Smooth muscle cell (in vitro differentiated cells): ENCODE measurements around the gene PPARA. TPM values are rescaled to one million over a fixed set of nuclear protein-coding genes. Genes with fewer than 3 reads are reported as not detected.

Experiments
- DNase-seq: peaks from one replicate; lab custom pipeline; 2025; ENCODE audit not compliant: unreplicated experiment; lab: John Stamatoyannopoulos, UW
- H2AFZ ChIP-seq: fragments of 200-600 bp; sonication (generic); 2 replicates; pipeline ENCODE4 v1.6.0; 2016; ENCODE audit warnings: antibody characterized with exemption, low read depth, mild to moderate bottlenecking
- H3F3A ChIP-seq: fragments of 200-600 bp; sonication (generic); 2 replicates; pipeline ENCODE4 v1.6.0; 2017; ENCODE audit warnings: antibody characterized with exemption, low read depth
- H3K27ac ChIP-seq: fragments of 200-600 bp; sonication (generic); 2 replicates; pipeline ENCODE4 v1.5.1; 2016; ENCODE audit warnings: low read depth, mild to moderate bottlenecking
- H3K27me3 ChIP-seq: fragments of 200-600 bp; sonication (generic); 2 replicates; pipeline ENCODE4 v1.6.1; 2016; ENCODE audit warnings: low read depth, mild to moderate bottlenecking
- H3K36me3 ChIP-seq: fragments of 200-600 bp; sonication (generic); 2 replicates; pipeline ENCODE4 v1.5.1; 2016; ENCODE audit warnings: low read depth
- H3K4me1 ChIP-seq: fragments of 200-600 bp; sonication (generic); 2 replicates; pipeline ENCODE4 v1.5.1; 2016; ENCODE audit warnings: low read depth
- H3K4me2 ChIP-seq: fragments of 200-600 bp; sonication (generic); 2 replicates; pipeline ENCODE4 v1.6.0; 2016; ENCODE audit warnings: mild to moderate bottlenecking
- H3K4me3 ChIP-seq: fragments of 200-600 bp; sonication (generic); 2 replicates; pipeline ENCODE4 v1.5.1; 2016; ENCODE audit warnings: mild to moderate bottlenecking
- H3K79me2 ChIP-seq: fragments of 200-600 bp; sonication (generic); 2 replicates; pipeline ENCODE4 v1.6.0; 2016; ENCODE audit warnings: low read depth, mild to moderate bottlenecking
- H3K9ac ChIP-seq: fragments of 200-600 bp; sonication (generic); 2 replicates; pipeline ENCODE4 v1.6.0; 2016; ENCODE audit warnings: low read depth
- H3K9me3 ChIP-seq: fragments of 200-600 bp; sonication (generic); replicated peaks from 2 replicates; pipeline ENCODE4 v1.5.1; 2016; ENCODE audit warnings: low read depth
- H4K20me1 ChIP-seq: fragments of 200-600 bp; sonication (generic); 2 replicates; pipeline ENCODE4 v1.6.0; 2016; ENCODE audit warnings: low read depth
- WGBS: methylation state at CpG from one replicate; pipeline ENCODE4 v1.1.7; 2016; ENCODE audit warnings: low lambda C conversion rate; 5-methylcytosine and 5-hydroxymethylcytosine counted together
- polyA plus RNA-seq: library from polyadenylated mRNA; unstranded; fragments of >200 nt; fragmentation: Nextera tagmentation; extraction: Ambion mirVana; gene quantifications from 2 replicates; pipeline ENCODE4 v1.2.1, GENCODE V29; 2016
- total RNA-seq: library from RNA; depleted of rRNA; stranded (reverse); fragments of >200 nt; gene quantifications from 2 replicates; pipeline ENCODE4 v1.2.3, GENCODE V29; 2014
- TF ChIP-seq, protein P1 (sequence below): fragments of 200-600 bp; sonication (generic); IDR thresholded peaks from 2 replicates; pipeline ENCODE4 v1.5.1; 2017; ENCODE audit warnings: borderline replicate concordance, mild to moderate bottlenecking, antibody characterized with exemption; ENCODE audit not compliant: insufficient read depth, poor library complexity, severe bottlenecking

Gene PPARA
- total and polyA plus RNA-seq, 2 experiments from 2014 or later, result 9.2 to 18.0 TPM

DNA sequence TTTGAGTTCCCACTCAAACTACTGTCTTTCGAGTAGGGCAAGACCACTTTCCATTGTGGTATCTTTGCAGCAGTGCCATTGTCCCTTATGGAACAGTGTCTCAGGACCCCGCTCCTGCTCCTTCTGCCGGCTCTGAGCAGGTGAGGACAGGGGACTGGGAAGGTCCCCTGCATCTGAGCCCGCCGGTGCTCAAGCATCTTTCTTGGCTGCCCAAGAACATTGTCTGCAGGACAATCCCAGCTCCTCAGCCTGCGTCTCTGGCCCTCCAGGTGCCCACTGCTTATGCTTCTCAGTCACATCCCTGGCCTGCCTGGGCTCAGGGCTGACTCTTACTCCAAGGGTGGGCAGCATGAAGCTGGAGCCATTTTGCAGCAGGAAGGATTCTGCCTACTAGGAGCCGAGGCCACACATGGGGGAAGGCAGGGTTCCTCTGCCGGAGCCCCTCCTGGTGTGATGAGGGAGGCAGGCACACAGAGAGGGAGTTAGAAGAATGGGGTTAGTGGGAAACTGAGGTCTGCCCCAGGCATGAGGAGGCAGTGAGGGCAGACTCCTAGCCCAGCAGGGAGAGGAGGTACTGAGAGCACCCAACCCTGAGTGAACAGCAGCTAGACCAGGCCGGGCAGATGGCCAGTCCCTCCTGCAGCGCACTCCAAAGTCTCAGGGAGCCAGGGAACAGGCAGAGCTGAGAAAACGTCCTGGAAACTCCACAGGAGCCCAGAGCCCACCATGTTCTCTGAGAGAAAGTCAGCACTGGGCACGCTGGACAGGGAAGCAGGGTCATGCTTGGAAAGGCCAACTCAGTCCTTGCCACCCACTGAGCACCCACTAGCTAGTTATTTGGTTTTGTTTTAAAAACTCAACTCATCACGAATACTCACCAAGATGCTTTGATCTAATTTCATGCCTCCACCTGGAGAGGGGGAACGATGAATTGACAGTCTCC is 7.5 kb upstream of the PPARA start:
- H3K79me2 ChIP-seq, result no peaks in the 10 kb centered on the region
- no peaks in the 10 kb centered on the region for H3F3A ChIP-seq
- H3K9me3 ChIP-seq, result no peaks in the 10 kb centered on the region
- 90% methylated on average over 14 of the region's 14 CpGs for WGBS
- H3K9ac ChIP-seq, result no peak overlapping the region
- H3K4me3 ChIP-seq, result no peak overlapping the region
- H3K4me2 ChIP-seq, result no peak overlapping the region
- no peak overlapping the region for H2AFZ ChIP-seq
- no peaks in the 10 kb centered on the region for H3K27me3 ChIP-seq
- DNase-seq, result no peak
- no peaks in the 10 kb centered on the region for H4K20me1 ChIP-seq
- TF ChIP-seq, protein P1, sequence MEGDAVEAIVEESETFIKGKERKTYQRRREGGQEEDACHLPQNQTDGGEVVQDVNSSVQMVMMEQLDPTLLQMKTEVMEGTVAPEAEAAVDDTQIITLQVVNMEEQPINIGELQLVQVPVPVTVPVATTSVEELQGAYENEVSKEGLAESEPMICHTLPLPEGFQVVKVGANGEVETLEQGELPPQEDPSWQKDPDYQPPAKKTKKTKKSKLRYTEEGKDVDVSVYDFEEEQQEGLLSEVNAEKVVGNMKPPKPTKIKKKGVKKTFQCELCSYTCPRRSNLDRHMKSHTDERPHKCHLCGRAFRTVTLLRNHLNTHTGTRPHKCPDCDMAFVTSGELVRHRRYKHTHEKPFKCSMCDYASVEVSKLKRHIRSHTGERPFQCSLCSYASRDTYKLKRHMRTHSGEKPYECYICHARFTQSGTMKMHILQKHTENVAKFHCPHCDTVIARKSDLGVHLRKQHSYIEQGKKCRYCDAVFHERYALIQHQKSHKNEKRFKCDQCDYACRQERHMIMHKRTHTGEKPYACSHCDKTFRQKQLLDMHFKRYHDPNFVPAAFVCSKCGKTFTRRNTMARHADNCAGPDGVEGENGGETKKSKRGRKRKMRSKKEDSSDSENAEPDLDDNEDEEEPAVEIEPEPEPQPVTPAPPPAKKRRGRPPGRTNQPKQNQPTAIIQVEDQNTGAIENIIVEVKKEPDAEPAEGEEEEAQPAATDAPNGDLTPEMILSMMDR, result no peak
- H3K36me3 ChIP-seq, result no peaks in the 10 kb centered on the region
- H3K27ac ChIP-seq, result no peak overlapping the region
- no peaks in the 10 kb centered on the region for H3K4me1 ChIP-seq

DNA sequence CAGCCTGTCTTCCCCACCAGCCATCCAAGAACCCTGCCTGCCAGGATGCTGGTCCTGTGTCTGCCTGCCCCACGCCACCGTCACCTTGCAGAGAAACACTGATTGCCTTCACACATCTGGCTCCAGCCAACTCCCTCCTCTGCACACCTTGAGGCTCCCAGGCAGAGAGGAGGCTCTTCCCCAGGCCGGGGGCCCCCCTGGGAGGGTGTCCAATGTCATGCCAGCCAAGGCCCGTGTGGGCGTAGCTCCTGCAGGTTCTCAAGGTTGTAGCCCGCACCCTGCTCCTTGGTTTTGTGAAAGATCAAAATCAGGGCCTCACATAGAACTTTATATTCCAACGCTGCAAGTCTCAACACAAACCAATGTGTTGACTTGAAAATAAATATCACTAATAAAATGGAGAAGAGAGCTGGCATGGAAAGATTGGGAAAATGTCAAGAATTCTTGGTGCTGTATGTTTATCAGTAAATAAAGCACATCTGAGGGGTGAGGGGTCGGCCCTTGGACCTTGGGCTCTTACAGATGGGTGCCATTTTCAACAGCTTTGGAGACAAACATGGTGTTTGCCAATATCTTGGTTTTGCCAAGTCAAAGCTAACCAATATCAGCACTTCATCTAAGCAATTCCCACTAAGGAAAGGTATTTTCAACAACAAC is 6.7 kb upstream of the PPARA start:
- no peak overlapping the region for H3K27ac ChIP-seq
- TF ChIP-seq, protein P1, result no peak
- H3F3A ChIP-seq, result no peaks in the 10 kb centered on the region
- no peaks in the 10 kb centered on the region for H3K4me1 ChIP-seq
- 91% methylated on average over 8 of the region's 8 CpGs for WGBS
- no peaks in the 10 kb centered on the region for H3K27me3 ChIP-seq
- no peak overlapping the region for H2AFZ ChIP-seq
- no peaks in the 10 kb centered on the region for H3K36me3 ChIP-seq
- no peak overlapping the region for H3K4me3 ChIP-seq
- no peaks in the 10 kb centered on the region for H4K20me1 ChIP-seq
- H3K9me3 ChIP-seq, result no peaks in the 10 kb centered on the region
- H3K4me2 ChIP-seq, result no peak overlapping the region
- no peaks in the 10 kb centered on the region for H3K79me2 ChIP-seq
- no peak overlapping the region for H3K9ac ChIP-seq
- DNase-seq, result no peak

DNA sequence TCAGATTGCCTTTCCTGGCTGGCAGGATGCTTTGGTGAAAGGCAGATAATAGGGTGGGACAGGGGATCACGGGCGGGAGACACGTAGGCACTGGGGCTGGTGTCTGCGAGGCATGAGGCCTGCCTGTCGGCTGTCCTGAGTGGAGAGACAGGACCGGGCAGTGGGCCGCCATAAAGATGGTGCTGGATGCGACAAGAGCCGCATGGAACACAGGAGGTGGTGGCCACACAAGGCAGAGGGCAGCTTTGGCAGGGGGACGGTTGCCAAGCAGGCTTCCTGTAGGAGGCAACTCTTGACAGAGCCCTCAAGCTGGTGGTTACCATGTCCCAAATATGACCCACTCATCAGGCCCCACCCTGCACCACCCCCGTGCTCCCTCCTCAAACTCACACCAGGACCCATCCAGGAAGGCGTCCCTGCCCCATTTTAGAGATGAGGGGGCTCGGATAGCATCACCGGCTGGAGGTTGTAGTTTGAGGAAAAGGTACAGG is 4.9 kb upstream of the PPARA start:
- Histone ChIP-seq H3K9me3 (no peaks in the 10 kb centered on the region), H3K4me3 (no peak overlapping the region), H3K9ac (no peak overlapping the region), H3K36me3 (no peaks in the 10 kb centered on the region), H3K27me3 (no peaks in the 10 kb centered on the region), H3K79me2 (no peaks in the 10 kb centered on the region), H2AFZ (no peak overlapping the region), H3K4me2 (no peak overlapping the region), H4K20me1 (no peaks in the 10 kb centered on the region), H3K27ac (no peak overlapping the region), H3F3A (no peaks in the 10 kb centered on the region), H3K4me1 (no peaks in the 10 kb centered on the region)
- TF ChIP-seq, protein P1, result no peak
- WGBS, result 89% methylated on average over 14 of the region's 14 CpGs
- no peak for DNase-seq
